ENCODE results near the gene CD300LF.

CD300LF gene

DNA sequence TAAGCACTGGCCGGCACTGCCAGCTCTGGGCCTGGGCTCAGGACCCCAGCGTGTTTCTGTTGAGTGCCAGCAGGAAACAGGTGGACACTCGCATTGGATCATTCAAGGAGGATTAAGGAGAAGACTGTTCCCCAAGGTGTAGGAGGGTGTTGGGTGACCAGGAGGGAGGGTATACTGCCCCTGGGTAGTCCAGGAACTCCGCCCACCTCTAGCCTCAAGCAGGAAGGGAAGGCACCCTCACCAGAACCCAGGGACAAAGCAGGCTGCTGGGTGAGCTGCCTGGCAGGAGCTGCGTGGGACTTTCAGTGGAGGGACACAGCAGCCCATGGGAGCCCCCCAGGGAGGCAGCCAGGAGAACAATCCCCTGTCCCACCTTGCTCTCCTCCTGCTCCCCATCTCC, 16.6 kb upstream of the CD300LF start:
- DNase-seq, result no peak

DNA sequence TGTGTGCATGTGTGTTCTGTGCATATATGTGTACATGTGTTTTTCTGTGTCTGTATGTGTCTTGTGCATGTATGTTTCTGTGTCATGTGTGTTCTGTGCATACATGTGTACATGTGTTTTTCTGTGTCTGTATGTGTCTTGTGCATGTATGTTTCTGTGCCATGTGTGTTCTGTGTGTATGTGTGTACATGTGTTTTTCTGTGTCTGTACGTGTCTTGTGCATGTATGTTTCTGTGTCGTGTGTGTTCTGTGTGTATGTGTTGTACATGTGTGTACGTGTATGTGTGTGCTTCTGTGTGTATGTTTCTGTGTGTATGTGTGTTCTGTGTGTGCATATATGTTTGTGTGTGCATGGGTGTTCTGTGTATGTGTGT, 16.0 kb upstream of the CD300LF start:
- DNase-seq, result no peak

DNA sequence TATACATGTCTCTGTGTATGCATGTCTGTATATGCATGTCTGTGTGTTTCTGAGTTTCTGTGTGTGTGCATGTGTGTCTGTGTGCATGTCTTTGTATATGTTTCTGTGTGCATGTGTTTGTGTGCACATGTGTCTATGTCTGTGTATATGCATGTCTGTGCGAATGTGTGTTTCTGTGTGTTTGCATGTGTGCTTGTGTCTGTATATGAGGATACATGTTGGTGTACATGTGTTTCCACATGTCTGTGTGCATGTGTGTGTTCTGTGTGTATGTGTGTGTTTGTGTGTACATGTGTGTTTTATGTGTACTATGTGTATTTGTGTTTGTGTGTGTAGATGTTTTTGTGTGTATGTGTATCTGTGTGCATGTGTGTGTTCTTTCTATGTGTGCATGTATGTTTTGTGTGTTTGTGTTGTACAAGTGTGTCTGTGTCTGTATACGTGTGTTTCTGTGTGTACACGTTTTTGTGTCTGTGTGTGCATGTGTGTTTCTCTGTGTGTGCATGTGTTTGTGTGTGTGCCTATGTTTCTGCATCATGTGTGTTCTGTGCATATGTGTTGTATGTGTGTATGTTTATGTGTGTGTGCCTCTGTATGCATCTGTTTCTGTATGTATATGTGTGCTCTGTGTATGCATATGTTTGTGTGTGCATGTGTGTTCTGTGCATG, 15.4 kb upstream of the CD300LF start:
- no peak for DNase-seq

GRCh38 chr17:74725111-74725510, 12.4 kb upstream of the CD300LF start:
- DNase-seq, result no peak

GRCh38 chr17:74723891-74724290, 11.2 kb upstream of the CD300LF start:
- DNase-seq, result no peak

DNA sequence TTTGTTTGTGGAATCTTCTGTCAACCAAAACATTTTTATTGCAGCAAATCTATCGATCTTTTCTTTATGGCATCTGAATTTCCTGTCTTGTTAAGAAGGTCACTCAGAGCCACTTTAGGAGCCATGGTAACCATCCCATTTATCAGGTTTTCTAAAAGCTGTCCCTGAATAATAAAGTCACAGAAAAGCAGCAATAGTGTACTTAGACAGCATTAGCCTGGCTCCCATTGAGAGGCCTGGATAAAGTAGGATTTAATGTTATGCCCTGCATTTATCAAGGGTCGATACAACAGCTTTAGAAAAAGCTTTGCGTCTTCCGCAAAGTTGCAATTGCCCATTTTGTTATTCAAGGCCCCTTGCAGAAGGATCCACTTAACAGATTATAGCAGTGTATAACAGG, 10.1 kb upstream of the CD300LF start:
- no peak for DNase-seq

DNA sequence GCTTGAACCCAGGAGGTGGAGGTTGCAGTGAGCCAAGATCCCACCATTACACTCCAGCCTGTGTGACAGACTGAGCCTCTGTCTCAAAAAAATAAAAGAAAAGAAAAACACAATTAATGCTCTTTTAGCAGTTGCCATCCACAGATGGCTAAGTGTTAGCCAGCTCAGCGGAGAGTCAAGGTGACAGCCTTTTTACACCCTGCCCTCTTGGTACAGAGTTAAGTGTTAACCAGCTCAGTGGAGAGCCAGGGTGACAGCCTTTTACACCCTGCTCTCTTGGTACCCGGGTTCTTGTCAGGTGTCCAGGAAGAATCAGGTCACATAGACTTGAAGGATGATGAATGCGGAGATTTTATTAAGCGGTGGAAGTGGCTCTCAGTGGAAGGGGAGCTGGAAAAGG, 7.8 kb upstream of the CD300LF start:
- no peak for DNase-seq

DNA sequence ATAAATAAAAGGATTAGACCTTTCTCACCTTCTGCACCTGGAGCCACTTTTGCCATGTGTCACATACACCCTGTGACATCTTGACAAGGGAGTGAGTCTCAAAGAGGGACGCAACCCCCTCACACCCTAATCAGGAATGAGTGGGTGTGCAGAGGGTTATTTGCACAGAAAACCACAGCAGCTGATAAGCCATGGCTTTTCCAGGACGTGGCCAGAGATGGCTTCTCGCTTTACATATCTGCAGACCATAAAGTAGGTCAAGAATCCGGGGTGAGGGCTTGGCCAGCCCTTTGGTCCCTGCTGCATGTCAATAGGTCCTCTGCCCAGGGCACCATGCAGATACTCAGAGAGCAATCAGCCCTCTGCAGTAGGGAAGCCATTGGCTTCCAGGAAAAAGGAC, 2.4 kb upstream of the CD300LF start:
- DNase-seq, result no peak

GRCh38 chr17:74713171-74713755, 540 bp upstream of the CD300LF start:
- no peak for DNase-seq

DNA sequence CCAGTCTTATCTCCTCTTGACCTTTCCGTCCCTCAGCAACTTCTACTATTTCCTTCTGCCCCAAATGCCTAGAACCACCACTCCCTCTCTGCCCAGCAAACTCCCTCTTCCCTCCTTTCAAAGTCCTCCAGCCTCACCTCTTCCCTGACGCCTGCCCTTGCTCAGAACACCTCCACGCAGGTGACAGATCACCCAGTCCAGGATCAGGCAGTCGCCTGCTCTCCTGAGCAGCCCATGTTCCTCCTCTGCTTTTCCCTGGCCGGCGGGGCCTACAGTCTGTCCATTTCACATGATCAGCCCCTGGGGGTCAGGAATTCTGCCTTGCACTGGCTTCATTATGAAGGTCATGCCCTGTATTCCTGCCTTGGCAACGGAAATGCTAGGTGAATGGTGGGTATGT, 422 bp downstream of the CD300LF start:
- DNase-seq, result no peak

DNA sequence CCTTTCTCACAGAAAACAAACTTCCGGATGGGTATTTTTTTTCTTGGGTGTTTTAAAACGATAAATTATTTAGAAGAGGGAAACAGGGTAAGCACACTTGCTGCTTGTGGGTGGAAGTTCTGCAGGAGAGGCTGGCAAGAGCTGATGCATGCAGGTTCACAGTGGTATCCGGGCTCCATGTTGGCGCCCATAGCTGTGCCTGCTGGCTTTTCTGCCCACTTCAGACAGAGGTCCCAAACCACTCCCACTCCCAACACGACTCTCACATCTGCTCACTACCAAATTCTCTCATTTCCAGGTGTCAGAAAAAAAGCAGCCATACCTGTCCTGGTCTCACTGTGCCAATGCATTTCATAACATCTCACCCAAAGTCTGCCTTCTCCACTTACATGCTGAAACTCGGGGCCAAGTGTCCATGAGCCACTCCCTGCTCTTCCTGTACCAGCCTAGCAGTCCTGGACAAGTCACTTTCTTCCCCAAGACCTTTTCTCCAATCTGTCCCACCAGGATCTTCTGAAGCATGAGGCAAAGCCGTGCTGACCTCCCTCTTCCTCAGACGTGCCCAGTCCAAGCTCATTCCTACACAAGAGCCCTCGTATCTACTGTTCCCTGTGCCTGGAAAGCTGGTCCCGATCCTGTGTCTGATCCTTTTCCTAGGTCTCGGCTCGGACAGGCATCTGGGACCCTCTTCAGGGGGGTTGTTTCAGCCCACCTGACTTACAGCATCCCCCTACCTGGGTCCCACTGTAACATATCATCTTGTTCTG, 1.5 kb downstream of the CD300LF start:
- DNase-seq, result no peak

GRCh38 chr17:74704544-74704943, 8.2 kb downstream of the CD300LF start:
- no peak for DNase-seq

GRCh38 chr17:74703311-74703710, 9.4 kb downstream of the CD300LF start:
- no peak for DNase-seq

DNA sequence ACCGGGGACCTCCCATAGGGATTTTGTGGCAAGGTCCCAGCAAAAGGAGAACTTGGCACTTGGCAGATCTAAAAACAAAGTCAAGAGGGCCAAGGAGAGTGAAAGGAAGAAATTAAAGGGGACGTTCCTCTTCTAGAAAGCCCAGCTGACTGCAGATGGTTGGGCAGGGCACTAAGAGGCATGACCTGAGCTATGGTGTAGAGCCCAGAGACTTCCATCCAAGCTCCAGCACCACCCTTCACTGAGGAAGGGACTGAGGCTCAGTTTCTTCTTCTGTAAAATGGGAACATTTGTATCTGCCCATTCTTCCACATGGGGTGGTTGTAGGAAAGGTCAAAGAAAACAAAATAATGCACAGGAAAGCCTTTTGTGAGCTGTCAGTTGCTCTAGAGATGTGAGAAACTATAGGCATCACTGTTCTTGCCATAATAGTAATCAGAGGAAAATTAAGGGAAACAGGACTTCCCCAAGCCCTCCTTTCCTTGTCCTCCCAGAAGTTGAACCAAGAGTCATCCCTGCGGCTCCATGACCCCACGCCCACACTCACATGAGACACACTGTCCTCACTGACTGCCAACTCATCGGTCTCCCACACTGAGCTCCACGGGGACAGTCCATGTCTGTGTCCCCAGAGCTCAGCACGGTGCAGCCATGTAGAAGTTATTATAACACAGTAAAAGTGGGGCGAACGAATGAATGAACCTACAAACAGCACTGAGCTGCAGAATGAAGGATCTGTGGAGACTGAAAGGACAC, 10.4 kb downstream of the CD300LF start:
- no peak for DNase-seq

GRCh38 chr17:74699236-74699635, 13.5 kb downstream of the CD300LF start:
- no peak for DNase-seq

GRCh38 chr17:74698069-74698468, 14.7 kb downstream of the CD300LF start:
- DNase-seq, result no peak

GRCh38 chr17:74697515-74697914, 15.2 kb downstream of the CD300LF start:
- no peak for DNase-seq

GRCh38 chr17:74695629-74696028, 17.1 kb downstream of the CD300LF start:
- no peak for DNase-seq

GRCh38 chr17:74694081-74694480, 18.6 kb downstream of the CD300LF start:
- no peak for DNase-seq

DNA sequence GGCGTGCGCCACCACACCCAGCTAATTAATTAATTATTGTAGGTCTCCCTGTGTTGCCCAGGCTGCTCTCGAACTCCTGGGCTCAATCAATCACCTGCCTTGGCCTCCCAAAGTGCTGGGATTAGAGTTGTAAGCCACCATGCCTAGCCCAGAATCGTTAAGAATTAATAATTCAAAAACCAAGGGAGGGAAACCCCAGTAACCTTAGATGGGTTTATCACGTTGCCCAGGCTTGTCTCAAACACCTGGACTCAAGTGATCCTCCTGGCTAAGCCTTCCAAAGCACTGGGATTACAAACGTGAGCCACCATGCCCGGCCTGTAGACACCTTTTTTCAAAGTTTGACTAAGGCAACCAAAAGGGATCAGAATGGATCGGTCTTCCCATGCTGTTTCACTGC, 21.6 kb downstream of the CD300LF start:
- DNase-seq, result no peak

DNA sequence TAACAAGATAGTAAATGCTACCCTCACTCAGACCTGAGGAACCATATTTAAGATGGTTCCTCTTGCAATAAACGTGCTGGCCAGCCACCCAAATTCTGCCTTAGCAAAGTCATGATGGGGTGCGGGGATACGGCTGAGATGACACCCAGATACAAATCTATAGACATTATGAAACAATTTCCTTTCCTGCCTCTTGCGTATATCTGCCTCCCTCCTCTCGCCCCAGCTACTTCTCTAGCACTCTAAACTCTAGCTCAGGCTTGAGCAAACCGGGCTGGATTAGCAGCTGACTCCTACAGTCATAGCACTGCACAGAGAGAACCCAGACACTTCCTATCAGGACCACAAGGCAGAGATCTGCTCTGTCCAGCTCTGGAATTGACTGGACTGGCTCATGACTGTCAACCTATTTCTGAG, 22.3 kb downstream of the CD300LF start:
- no peak for DNase-seq

GRCh38 chr17:74687886-74688285, 24.8 kb downstream of the CD300LF start:
- no peak for DNase-seq

DNA sequence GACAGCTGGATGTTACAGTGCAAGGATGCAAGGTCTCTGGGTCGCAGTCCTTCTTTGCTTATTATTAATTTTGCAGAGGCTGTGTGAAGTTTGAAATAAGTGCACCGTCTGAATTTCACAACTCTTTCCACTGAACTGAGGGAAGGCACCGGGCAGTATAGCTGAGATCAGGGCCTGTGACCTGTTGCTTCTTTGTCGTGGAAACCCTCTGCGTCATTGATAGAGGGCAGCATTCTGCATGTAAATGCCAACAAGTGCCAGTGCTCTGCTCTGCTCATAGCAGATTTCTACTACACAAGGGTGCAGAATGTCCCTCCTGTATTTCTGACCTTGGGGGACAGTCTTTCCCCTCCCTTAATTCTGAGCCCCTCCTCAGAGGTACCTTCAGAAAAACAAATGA, 26.0 kb downstream of the CD300LF start:
- DNase-seq, result no peak
